H1 (cell line): Measurements from ENCODE around the gene BGLAP. TPM values are rescaled to one million over a fixed set of nuclear protein-coding genes. Genes with fewer than 3 reads are reported as not detected.

ENCODE experiments used
- CTCF ChIA-PET: fragments of 300-600 bp; sonication (Branson Sonifier 250); formaldehyde crosslinking; loops from one replicate; lab custom pipeline; 2021; ENCODE audit not compliant: partially characterized antibody; lab: Charles Lee
- POLR2A ChIA-PET: fragments of 300-600 bp; sonication (Branson Sonifier 250); formaldehyde crosslinking; loops from one replicate; lab custom pipeline; 2021; ENCODE audit warnings: inconsistent platforms; ENCODE audit not compliant: partially characterized antibody; lab: Charles Lee
- DNase-seq, 2 experiments: peaks; one replicate each; pipeline versions ENCODE4 v3.0.0 to v3.0.0-alpha.2; 2010 to 2022; ENCODE audit warnings: low spot score in 2 of 2, low read depth in 1 of 2, mixed read lengths in 1 of 2
- FAIRE-seq: peaks from 2 replicates; lab custom pipeline; 2011; peaks lifted over from hg19 to GRCh38; lab: Jason Lieb, UNC
- H2AFZ ChIP-seq: 2 replicates; pipeline ENCODE4 v1.8.1; 2012; ENCODE audit warnings: low read length, inconsistent platforms
- H2AK5ac ChIP-seq: 2 replicates; pipeline ENCODE4 v1.6.1; 2013; ENCODE audit warnings: low read depth, low read length
- H2BK120ac ChIP-seq: replicated peaks from 2 replicates; pipeline ENCODE3; 2013; ENCODE audit warnings: low read depth, low read length, inconsistent platforms
- H2BK12ac ChIP-seq: 2 replicates; pipeline ENCODE4 v1.6.1; 2013; ENCODE audit warnings: low read depth, low read length
- H2BK15ac ChIP-seq: 2 replicates; pipeline ENCODE4 v1.6.1; 2013; ENCODE audit warnings: low read length
- H2BK20ac ChIP-seq: 2 replicates; pipeline ENCODE4 v1.6.1; 2013; ENCODE audit warnings: low read length
- H2BK5ac ChIP-seq: 2 replicates; pipeline ENCODE4 v1.6.1; 2013; ENCODE audit warnings: low read depth, low read length
- H3K14ac ChIP-seq: 2 replicates; pipeline ENCODE4 v1.6.1; 2013; ENCODE audit warnings: inconsistent platforms; ENCODE audit not compliant: insufficient read length
- H3K18ac ChIP-seq: 2 replicates; pipeline ENCODE4 v1.6.1; 2013; ENCODE audit warnings: low read length; ENCODE audit errors: extremely low read depth
- H3K23ac ChIP-seq: 2 replicates; pipeline ENCODE4 v1.6.1; 2013; ENCODE audit warnings: inconsistent platforms; ENCODE audit not compliant: insufficient read length
- H3K23me2 ChIP-seq: 2 replicates; pipeline ENCODE4 v1.6.1; 2013; ENCODE audit warnings: low read depth, low read length
- H3K27ac ChIP-seq: 2 replicates; pipeline ENCODE4 v1.6.1; 2011; ENCODE audit warnings: low read depth, low read length, inconsistent platforms
- H3K27me3 ChIP-seq, 4 experiments: replicated peaks in 1 of 4; 1 replicate in 1 of 4; 2 replicates in 3 of 4; pipeline versions ENCODE4 v1.6.1 to v1.8.1; 2011 to 2013; ENCODE audit warnings: low read length in 3 of 4, mild to moderate bottlenecking in 3 of 4, inconsistent platforms in 2 of 4, mixed read lengths in 2 of 4, moderate library complexity in 1 of 4; ENCODE audit not compliant: control insufficient read depth in 3 of 4, insufficient read depth in 3 of 4; ENCODE audit errors: extremely low read depth in 1 of 4
- H3K36me3 ChIP-seq, 4 experiments: 2 replicates each; pipeline versions ENCODE4 v1.6.1 to v1.8.1; 2011 to 2013; ENCODE audit warnings: mild to moderate bottlenecking in 4 of 4, low read length in 3 of 4, moderate library complexity in 2 of 4, control low read depth in 1 of 4, inconsistent platforms in 1 of 4; ENCODE audit not compliant: insufficient read depth in 4 of 4, control insufficient read depth in 2 of 4
- H3K4ac ChIP-seq: replicated peaks from 2 replicates; pipeline ENCODE3; 2013; ENCODE audit warnings: low read length, low read depth, mixed read lengths, inconsistent platforms; ENCODE audit not compliant: insufficient read length
- H3K4me1 ChIP-seq, 4 experiments: replicated peaks in 1 of 4; 1 replicate in 1 of 4; 2 replicates in 3 of 4; pipeline versions ENCODE4 v1.6.1 to v1.8.1; 2011 to 2013; ENCODE audit warnings: low read length in 3 of 4, inconsistent platforms in 2 of 4, mixed read lengths in 1 of 4; ENCODE audit not compliant: insufficient read depth in 4 of 4, control insufficient read depth in 3 of 4
- H3K4me2 ChIP-seq, 2 experiments: 2 replicates each; pipeline versions ENCODE4 v1.6.1 to v1.8.1; 2011 to 2013; ENCODE audit warnings: low read depth in 2 of 2, low read length in 2 of 2, control low read depth in 1 of 2, inconsistent platforms in 1 of 2, mild to moderate bottlenecking in 1 of 2; ENCODE audit not compliant: insufficient read depth in 1 of 2
- H3K4me3 ChIP-seq, 4 experiments: fragments of 200-600, 300-600 bp in 1 of 4; sonication (generic), shearing (Covaris generic), sonication (Bioruptor Twin) in 1 of 4; 2 replicates each; pipeline versions ENCODE4 v1.5.1 to v1.8.1; 2011 to 2016; ENCODE audit warnings: low read length in 4 of 4, low read depth in 3 of 4, control low read depth in 2 of 4, inconsistent platforms in 2 of 4, mild to moderate bottlenecking in 2 of 4, mixed read lengths in 1 of 4, moderate library complexity in 1 of 4; ENCODE audit not compliant: insufficient read depth in 2 of 4; ENCODE audit errors: extremely low read depth in 1 of 4
- H3K56ac ChIP-seq: replicated peaks from 2 replicates; pipeline ENCODE3; 2013; ENCODE audit warnings: low read depth, mild to moderate bottlenecking, mixed read lengths, low read length, inconsistent platforms; ENCODE audit not compliant: insufficient read length
- H3K79me1 ChIP-seq: 2 replicates; pipeline ENCODE4 v1.6.1; 2013; ENCODE audit warnings: low read depth, low read length, control low read depth
- H3K79me2 ChIP-seq, 2 experiments: 2 replicates each; pipeline versions ENCODE4 v1.6.1 to v1.8.1; 2012 to 2013; ENCODE audit warnings: low read length in 2 of 2, mild to moderate bottlenecking in 2 of 2, inconsistent platforms in 1 of 2; ENCODE audit not compliant: insufficient read depth in 2 of 2, control insufficient read depth in 1 of 2
- H3K9ac ChIP-seq, 4 experiments: replicated peaks in 1 of 4; 1 replicate in 1 of 4; 2 replicates in 3 of 4; pipeline versions ENCODE4 v1.6.1 to v1.8.1; 2011 to 2013; ENCODE audit warnings: low read depth in 3 of 4, low read length in 3 of 4, control low read depth in 2 of 4, mild to moderate bottlenecking in 2 of 4, moderate library complexity in 2 of 4, inconsistent platforms in 1 of 4; ENCODE audit errors: extremely low read depth in 1 of 4
- H3K9me3 ChIP-seq, 2 experiments: 2 replicates each; pipeline versions ENCODE4 v1.6.1 to v1.8.1; 2012 to 2013; ENCODE audit warnings: mild to moderate bottlenecking in 2 of 2, moderate library complexity in 2 of 2, control low read depth in 1 of 2, inconsistent platforms in 1 of 2, low read depth in 1 of 2, low read length in 1 of 2, mixed read lengths in 1 of 2; ENCODE audit not compliant: insufficient read depth in 2 of 2
- H4K20me1 ChIP-seq, 2 experiments: replicated peaks in 1 of 2; 2 replicates each; pipeline versions ENCODE3 to v1.8.1; 2011 to 2013; ENCODE audit warnings: inconsistent platforms in 2 of 2, low read length in 2 of 2, mild to moderate bottlenecking in 1 of 2; ENCODE audit not compliant: insufficient read depth in 2 of 2, control insufficient read depth in 1 of 2
- H4K5ac ChIP-seq: 2 replicates; pipeline ENCODE4 v1.6.1; 2013; ENCODE audit warnings: low read length, low read depth, mixed read lengths, inconsistent platforms; ENCODE audit not compliant: insufficient read length
- H4K8ac ChIP-seq: 2 replicates; pipeline ENCODE4 v1.8.0; 2013; ENCODE audit warnings: mild to moderate bottlenecking, moderate library complexity, low read length, inconsistent platforms; ENCODE audit not compliant: insufficient read depth; ENCODE audit errors: extremely low read depth
- H4K91ac ChIP-seq: replicated peaks from 2 replicates; pipeline ENCODE3; 2013; ENCODE audit warnings: low read length, mixed read lengths, inconsistent platforms; ENCODE audit not compliant: insufficient read length
- BACH1 ChIP-seq: IDR thresholded peaks from 2 replicates; pipeline ENCODE4 v1.6.1; 2012; ENCODE audit warnings: low read length, improper control_type of control experiment
- BCL11A ChIP-seq, 2 experiments: IDR thresholded peaks; one replicate each; pipeline ENCODE4 v1.6.1; 2011; ENCODE audit warnings: low read depth in 2 of 2, low read length in 2 of 2, mild to moderate bottlenecking in 2 of 2
- CBX8 ChIP-seq: fragments of 300-800, 300-1000 bp; sonication (generic); IDR thresholded peaks from 2 replicates; pipeline ENCODE4 v1.7.1; 2016; ENCODE audit warnings: low read depth, low read length, borderline replicate concordance
- CHD1 ChIP-seq: IDR thresholded peaks from 2 replicates; pipeline ENCODE4 v1.6.1; 2012; ENCODE audit warnings: low read depth, low read length, improper control_type of control experiment
- CREB1 ChIP-seq: IDR thresholded peaks from 2 replicates; pipeline ENCODE4 v1.6.1; 2012; ENCODE audit warnings: inconsistent platforms
- NANOG ChIP-seq: IDR thresholded peaks from 2 replicates; pipeline ENCODE4 v1.6.1; 2011; ENCODE audit warnings: low read length, low read depth, mild to moderate bottlenecking, inconsistent platforms; ENCODE audit not compliant: insufficient read depth, poor library complexity, severe bottlenecking
- POLR2A ChIP-seq, 2 experiments: IDR thresholded peaks; 1 replicate in 1 of 2; 2 replicates in 1 of 2; pipeline ENCODE4 v1.6.1; 2011; ENCODE audit warnings: low read depth in 2 of 2, low read length in 2 of 2, mild to moderate bottlenecking in 2 of 2; ENCODE audit errors: control extremely low read depth in 1 of 2
- RBBP5 ChIP-seq: IDR thresholded peaks from 2 replicates; pipeline ENCODE4 v1.7.1; 2012; ENCODE audit warnings: low read depth, mild to moderate bottlenecking, inconsistent platforms, low read length, moderate library complexity, borderline replicate concordance
- TAF7 ChIP-seq: optimal IDR thresholded peaks from 2 replicates; pipeline ENCODE3; 2011; ENCODE audit warnings: low read depth, mild to moderate bottlenecking, inconsistent platforms, low read length, moderate library complexity, borderline replicate concordance
- WGBS, 2 experiments: shearing (Covaris generic) in 1 of 2; methylation state at CpG; one replicate each; pipeline versions ENCODE4 v1.1.6 to v1.1.7; 2013 to 2015; ENCODE audit warnings: low lambda C conversion rate in 2 of 2, mixed read lengths in 2 of 2, inconsistent platforms in 1 of 2, low coverage in 1 of 2, missing lambda C conversion rate in 1 of 2; ENCODE audit not compliant: insufficient replicate concordance in 2 of 2, insufficient coverage in 1 of 2, insufficient read length in 1 of 2; ENCODE audit errors: extremely low coverage in 1 of 2, missing lambda C conversion rate in 1 of 2; 5-methylcytosine and 5-hydroxymethylcytosine counted together
- polyA plus RNA-seq, 7 experiments: library from polyadenylated mRNA; depleted of rRNA in 3 of 7; stranded (reverse) in 5 of 7; unstranded in 2 of 7; fragments of >200 nt in 5 of 7; fragments of 200-250 nt in 2 of 7; gene quantifications; 1 replicate in 5 of 7; 2 replicates in 1 of 7; 4 replicates in 1 of 7; pipeline versions ENCODE4 v1.2.1 to v1.2.3, GENCODE V29; 2011 to 2013; ENCODE audit warnings: missing spikeins in 2 of 7, mixed read lengths in 2 of 7
- total RNA-seq: library from RNA; stranded (reverse); fragmentation: NEBNext Ultra II Directional; extraction: Animal tissue kit (Norgen Biotek cat#: 25700); gene quantifications from 2 replicates; pipeline ENCODE4 v1.2.1, GENCODE V29; 2021
- TF ChIP-seq, protein P1 (sequence below): IDR thresholded peaks from 2 replicates; pipeline ENCODE4 v1.6.1; 2012; ENCODE audit warnings: inconsistent platforms

The BGLAP gene
- total and polyA plus RNA-seq, 2 of the 8 experiments (the other 6 are each of a cell fraction or from before 2014, with no cell fraction given), result 1.2 to 1.5 TPM

DNA sequence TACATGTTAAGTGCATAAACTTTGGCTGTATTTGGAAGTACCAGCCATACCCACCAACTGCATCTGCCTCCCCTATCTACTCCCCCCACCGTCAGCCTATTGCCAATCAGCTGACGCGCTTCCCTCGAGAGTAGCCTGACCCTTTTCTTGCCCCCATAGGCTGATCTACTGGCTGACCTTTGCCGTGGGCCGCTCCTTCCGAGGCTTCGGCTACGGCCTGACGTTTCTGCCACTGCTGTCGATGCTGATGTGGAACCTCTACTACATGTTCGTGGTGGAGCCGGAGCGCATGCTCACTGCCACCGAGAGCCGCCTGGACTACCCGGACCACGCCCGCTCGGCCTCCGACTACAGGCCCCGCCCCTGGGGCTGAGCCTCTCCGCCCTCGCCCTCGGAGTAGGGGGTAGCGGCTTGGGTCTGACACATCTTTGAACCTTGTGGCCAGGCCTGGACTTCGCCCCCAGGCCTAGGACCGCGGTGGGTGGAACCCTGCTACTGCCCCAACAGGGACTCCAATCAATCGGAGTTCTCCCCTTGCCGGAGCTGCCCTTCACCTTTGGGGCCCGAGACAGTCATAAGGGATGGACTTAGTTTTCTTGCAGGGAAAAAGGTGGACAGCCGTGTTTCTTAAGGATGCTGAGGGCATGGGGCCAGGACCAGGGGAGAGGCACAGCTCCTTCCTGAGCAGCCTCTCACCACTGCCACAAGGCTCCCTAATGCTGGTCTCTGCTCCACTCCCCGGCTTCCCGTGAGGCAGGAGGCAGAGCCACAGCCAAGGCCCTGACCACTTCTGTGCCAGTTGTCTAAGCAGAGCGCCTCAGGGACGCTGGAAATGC lies 49.5 kb downstream of the BGLAP start:
- Histone ChIP-seq H3K27me3 (no peaks in the 10 kb centered on the region), H2AFZ (peak overlapping the region; percentile 94; the same call in 1 of the 2 replicates), H3K18ac (no peak overlapping the region), H3K14ac (no peak overlapping the region), H3K56ac (no peak overlapping the region), H2BK12ac (no peak overlapping the region), H3K27ac (no peak overlapping the region), H3K9me3 (no peaks in the 10 kb centered on the region), H2BK5ac (peak overlapping the region; percentile 40; the same call in 1 of the 2 replicates), H4K91ac (no peak overlapping the region), H4K8ac (peak overlapping the region; percentile 87), H3K79me2 (no peaks in the 10 kb centered on the region), H3K4me2 (peak overlapping the region; percentile 78 to 87), H4K20me1 (peaks cover 0 to 3% of the 10 kb centered on the region in 2 experiments), H3K9ac (peak overlapping the region in 3 of 4 experiments; percentile 21 to 58 (median 26); a peak in 4 of 7 replicates), H3K23ac (no peak overlapping the region), H3K4me1 (peaks cover 0 to 12% (median 4%) of the 10 kb centered on the region in 4 experiments; a peak in 3 of 7 replicates), H4K5ac (peak overlapping the region; percentile 39), H3K23me2 (peaks cover 7% of the 10 kb centered on the region; the same call in 1 of the 2 replicates), H3K4ac (no peak overlapping the region), H3K4me3 (peak overlapping the region; percentile 43 to 55 (median 52); a peak in 7 of 8 replicates), H2AK5ac (no peak overlapping the region), H3K36me3 (peaks cover 0 to 7% (median 0%) of the 10 kb centered on the region in 4 experiments; a peak in 2 of 8 replicates), H3K79me1 (0 out of 2 replicates have a peak, but pooled peaks cover 3% of the 10 kb centered on the region), H2BK120ac (no peak overlapping the region), H2BK15ac (no peak overlapping the region; the same call in 1 of the 2 replicates), H2BK20ac (no peak overlapping the region)
- FAIRE-seq (peak; percentile 24), DNase-seq (peak; percentile 75 to 95)
- ChIA-PET POLR2A (interaction anchor here (0.7 to 2.9 kb wide), 5 partner anchors 10 to 186 kb away, joined by 3 to 31 read pairs (median 9); partner anchors contain the start of gene SMG5), CTCF (interaction anchor here (0.6 to 1.3 kb wide), 5 partner anchors 18 to 203 kb away, joined by 3 to 4 read pairs (median 3); no protein-coding TSS in a partner anchor)
- 28% methylated on average over 26 of the region's 37 CpGs; no CpG with 5 or more reads in 1 of the 2 experiments for WGBS, 2 experiments
- no peak for TF ChIP-seq NANOG
- TF ChIP-seq CREB1, result peak; percentile 25; the same call in 1 of the 2 replicates
- TF ChIP-seq TAF7, result peak; percentile 46
- TF ChIP-seq POLR2A (IDR thresholded peaks at IDR 0.05; ENCODE audit: control extremely low read depth in 1 of 2, low read depth in 2 of 2, low read length in 2 of 2), result peak; percentile 31 to 59; a peak in 2 of 3 replicates
- TF ChIP-seq CHD1, result no peak
- 0 out of 2 replicates have a peak, but pooled peaks have one; percentile 57 for TF ChIP-seq RBBP5
- TF ChIP-seq BCL11A (IDR thresholded peaks at IDR 0.05; ENCODE audit: low read depth in 2 of 2, low read length in 2 of 2), result no peak
- no peak for TF ChIP-seq CBX8
- TF ChIP-seq, protein P1, sequence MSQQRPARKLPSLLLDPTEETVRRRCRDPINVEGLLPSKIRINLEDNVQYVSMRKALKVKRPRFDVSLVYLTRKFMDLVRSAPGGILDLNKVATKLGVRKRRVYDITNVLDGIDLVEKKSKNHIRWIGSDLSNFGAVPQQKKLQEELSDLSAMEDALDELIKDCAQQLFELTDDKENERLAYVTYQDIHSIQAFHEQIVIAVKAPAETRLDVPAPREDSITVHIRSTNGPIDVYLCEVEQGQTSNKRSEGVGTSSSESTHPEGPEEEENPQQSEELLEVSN, result 0 out of 2 replicates have a peak, but pooled peaks have one; percentile 23
- TF ChIP-seq BACH1, result no peak
